GM18517 (cell line): ENCODE measurements around the gene KIAA1755.
"Not testable (repeated sequence)": the region's sequence is repeated elsewhere in the genome, so short reads cannot be mapped to it uniquely, and the experiment has no call there.

Experiments
- ATAC-seq: cut with Tn5 transposase; IDR thresholded peaks from one replicate; pipeline ENCODE4 v1.9.1; 2021; ENCODE audit warnings: mild to moderate bottlenecking, moderate library complexity; ENCODE audit not compliant: unreplicated experiment

KIAA1755 gene

GRCh38 chr20:38267296-38267695 is 6.8 kb upstream of the KIAA1755 start:
- ATAC-seq = no peak

- ATAC-seq = no peak
Measured at GRCh38 chr20:38266426-38266825, 5.9 kb upstream of the KIAA1755 start.

- ATAC-seq = no peak
Measured at GRCh38 chr20:38262931-38263330, 2.4 kb upstream of the KIAA1755 start.

- ATAC-seq = no peak
Measured at GRCh38 chr20:38261054-38261390, 487 bp upstream of the KIAA1755 start.

GRCh38 chr20:38260025-38260377 is 534 bp downstream of the KIAA1755 start:
- no peak for ATAC-seq

GRCh38 chr20:38258545-38259215 is 1.9 kb downstream of the KIAA1755 start:
- no peak for ATAC-seq

GRCh38 chr20:38256966-38257365 is 3.6 kb downstream of the KIAA1755 start:
- no peak for ATAC-seq

- no peak for ATAC-seq
Measured at GRCh38 chr20:38256021-38256420, 4.5 kb downstream of the KIAA1755 start.

GRCh38 chr20:38255393-38255792 is 5.1 kb downstream of the KIAA1755 start:
- ATAC-seq = no peak

GRCh38 chr20:38254621-38255020 is 5.9 kb downstream of the KIAA1755 start:
- ATAC-seq = not testable (repeated sequence)

- no peak for ATAC-seq
Measured at GRCh38 chr20:38253571-38253970, 7.0 kb downstream of the KIAA1755 start.

- no peak for ATAC-seq
Measured at GRCh38 chr20:38252292-38253288, 7.9 kb downstream of the KIAA1755 start.

GRCh38 chr20:38251441-38251840 is 9.1 kb downstream of the KIAA1755 start:
- ATAC-seq = not testable (repeated sequence)

- ATAC-seq = no peak
Measured at GRCh38 chr20:38250609-38251008, 9.9 kb downstream of the KIAA1755 start.

GRCh38 chr20:38249536-38250310 is 10.8 kb downstream of the KIAA1755 start:
- no peak for ATAC-seq

GRCh38 chr20:38248133-38248532 is 12.4 kb downstream of the KIAA1755 start:
- no peak for ATAC-seq

- ATAC-seq = not testable (repeated sequence)
Measured at GRCh38 chr20:38247725-38248124, 12.8 kb downstream of the KIAA1755 start.

GRCh38 chr20:38247166-38247509 is 13.4 kb downstream of the KIAA1755 start:
- no peak for ATAC-seq

GRCh38 chr20:38246357-38247165 is 14.0 kb downstream of the KIAA1755 start:
- ATAC-seq = no peak

- no peak for ATAC-seq
Measured at GRCh38 chr20:38245753-38246152, 14.8 kb downstream of the KIAA1755 start.

GRCh38 chr20:38243709-38244020 is 16.9 kb downstream of the KIAA1755 start:
- ATAC-seq = no peak
